ENCODE data around the gene HCCS. TPM values are rescaled to one million over a fixed set of nuclear protein-coding genes. Genes with fewer than 3 reads are reported as not detected.

Gene HCCS
- total RNA-seq = 17.1 TPM

DNA sequence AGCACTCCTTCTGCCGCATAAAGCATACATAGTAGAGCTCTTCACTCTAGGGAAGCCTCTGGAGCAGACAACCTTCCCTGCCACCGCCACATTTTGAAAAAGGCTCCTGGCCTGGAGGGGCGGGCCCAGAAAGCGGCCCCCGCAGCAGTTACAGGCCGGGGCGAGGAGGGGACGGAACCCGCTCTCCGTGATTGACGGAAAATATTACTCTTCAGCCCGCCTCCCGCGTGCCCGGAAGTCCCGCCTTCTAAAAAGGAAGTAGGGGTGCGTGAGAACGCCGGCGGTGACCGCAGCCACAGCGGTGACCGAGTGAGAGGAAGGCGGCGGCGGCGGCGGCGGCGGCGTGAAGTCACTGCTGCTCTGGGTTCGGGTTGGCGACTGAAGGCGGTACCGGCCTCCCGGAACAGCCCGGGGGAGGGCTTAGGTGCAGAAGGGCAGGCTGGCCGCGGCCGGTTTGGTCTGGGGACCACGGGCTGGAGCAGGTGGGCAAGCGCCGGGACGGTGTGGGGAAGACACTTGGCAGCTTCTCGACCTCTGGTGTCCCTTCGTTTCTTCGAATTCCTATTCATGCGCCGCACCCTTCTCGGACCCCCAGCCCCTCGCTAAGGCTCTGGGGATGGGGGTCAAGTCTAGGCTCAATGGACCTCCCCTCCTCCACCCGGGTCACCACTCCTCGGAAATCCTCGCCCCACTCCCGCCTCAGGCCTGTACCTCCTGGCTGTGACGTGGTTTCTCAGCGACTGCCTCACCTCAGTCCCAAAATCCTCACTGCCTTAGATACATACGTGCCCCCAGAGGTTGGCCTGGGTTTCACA is at the start of gene HCCS:
Gene HCCS (plus strand): TSS at position 296 of the 815 bp plus-strand sequence. CDS start 729 bp downstream, outside the sequence.

Small RNAs within 50 kb of the gene (small RNA-seq; reads per million reads assigned to genes)
- not detected for gene RF00019
- not detected for gene RF02271

Other genes starting within 250 kb of the HCCS start
- gene AMELX, start 182.1 kb downstream of the HCCS start, total RNA-seq = not detected

All from diencephalon (tissue), 1 donor.